Measurements from ENCODE around the gene DKK1. TPM values are rescaled to one million over a fixed set of nuclear protein-coding genes. Genes with fewer than 3 reads are reported as not detected.

The DKK1 gene
- total and polyA plus RNA-seq, 11 donors: 0.11 to 7.0 (median 0.62) TPM; not detected in 4

- intact Hi-C loops (cut with DNase I): no loop called here
- 66 to 79% (median 76%) methylated on average over 2 of the region's 2 CpGs for WGBS, 4 donors
Observed at GRCh38 chr10:52326382-52326781, 12.3 kb downstream of the DKK1 start.

GRCh38 chr10:52331638-52332364 is 17.7 kb downstream of the DKK1 start:
- WGBS, 4 donors: 84 to 91% (median 89%) methylated on average over 3 of the region's 3 CpGs
- H3K27me3 ChIP-seq: peaks cover 0 to 3% (median 0%) of the 10 kb centered on the region in 9 donors
- H3K9me3 ChIP-seq: no peaks in the 10 kb centered on the region
- no peak for DNase-seq
- intact Hi-C loops (cut with DNase I): no loop called here
- H3K4me3 ChIP-seq: no peak overlapping the region
- H3K36me3 ChIP-seq: no peaks in the 10 kb centered on the region
- no peaks in the 10 kb centered on the region for H3K4me1 ChIP-seq
- no peak overlapping the region for H3K27ac ChIP-seq
- TF ChIP-seq CTCF (IDR thresholded peaks at IDR 0.05) (no peak), POLR2A (IDR thresholded peaks at IDR 0.05) (no peak)
- ATAC-seq: no peak

More at GRCh38 chr10:52326382-52326781, 12.3 kb downstream of the DKK1 start:
- DNase-seq: no peak
- Histone ChIP-seq H3K27ac (no peak overlapping the region), H3K4me3 (no peak overlapping the region), H3K9me3 (no peaks in the 10 kb centered on the region), H3K36me3 (no peaks in the 10 kb centered on the region), H3K4me1 (no peaks in the 10 kb centered on the region), H3K27me3 (peaks cover 0 to 3% (median 0%) of the 10 kb centered on the region in 9 donors)
- TF ChIP-seq CTCF (IDR thresholded peaks at IDR 0.05) (no peak), POLR2A (IDR thresholded peaks at IDR 0.05) (no peak)
- ATAC-seq: no peak

- Histone ChIP-seq H3K4me1 (no peaks in the 10 kb centered on the region), H3K36me3 (no peaks in the 10 kb centered on the region), H3K9me3 (no peaks in the 10 kb centered on the region), H3K4me3 (no peak overlapping the region), H3K27me3 (peaks cover 0 to 3% (median 0%) of the 10 kb centered on the region in 9 donors), H3K27ac (no peak overlapping the region)
- DNase-seq: no peak
- intact Hi-C loops (cut with DNase I): no loop called here
- no peak for TF ChIP-seq CTCF (IDR thresholded peaks at IDR 0.05)
- TF ChIP-seq POLR2A (IDR thresholded peaks at IDR 0.05): no peak
- no peak for ATAC-seq
- WGBS, 4 donors: 63 to 80% (median 77%) methylated on average over 5 of the region's 5 CpGs
Observed at GRCh38 chr10:52332815-52333214, 18.7 kb downstream of the DKK1 start.

GRCh38 chr10:52334595-52334994 is 20.5 kb downstream of the DKK1 start:
- H3K36me3 ChIP-seq: no peaks in the 10 kb centered on the region
- H3K27ac ChIP-seq: no peak overlapping the region
- peaks cover 0 to 5% (median 0%) of the 10 kb centered on the region in 9 donors for H3K27me3 ChIP-seq
- WGBS, 4 donors: 68 to 86% (median 83%) methylated on average over 1 of the region's 1 CpG
- no peak overlapping the region for H3K4me3 ChIP-seq
- H3K9me3 ChIP-seq: no peaks in the 10 kb centered on the region
- no peak for DNase-seq
- intact Hi-C loops (cut with DNase I): no loop called here
- ATAC-seq: no peak
- H3K4me1 ChIP-seq: no peaks in the 10 kb centered on the region
- TF ChIP-seq CTCF (IDR thresholded peaks at IDR 0.05) (no peak), POLR2A (IDR thresholded peaks at IDR 0.05) (no peak)
